Stimulated activated CD4-positive, alpha-beta T cell treated with anti-CD3 and anti-CD28 coated beads, Interleukin-4, amount 100 ng/mL, for 24 hours (primary cell): ENCODE measurements around the gene SLC5A1.
A peak's percentile ranks its signal among the peaks of the same experiment; 100 is the strongest.

Experiments
- DNase-seq: peaks from one replicate; pipeline ENCODE4 v3.0.0-alpha.2; 2020

The SLC5A1 gene

DNA sequence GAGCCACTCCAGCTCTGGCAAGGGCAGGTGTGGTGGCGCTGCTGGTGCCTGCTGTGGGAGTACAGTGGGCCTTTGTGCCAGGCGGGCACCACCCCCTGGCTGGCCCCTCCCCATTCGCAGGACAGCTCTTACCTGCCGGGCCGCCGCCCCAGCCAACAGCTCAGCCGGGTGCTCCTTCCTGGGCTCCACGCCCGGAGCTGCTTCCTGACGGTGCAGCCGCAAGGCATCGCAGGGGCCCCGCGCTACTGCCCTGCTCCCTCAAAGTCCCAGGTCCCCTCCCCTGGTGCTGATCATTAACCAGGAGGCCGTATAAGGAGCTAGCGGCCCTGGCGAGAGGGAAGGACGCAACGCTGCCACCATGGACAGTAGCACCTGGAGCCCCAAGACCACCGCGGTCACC lies at the start of gene SLC5A1:
SLC5A1 (plus strand) TSS at position 338 of the 400 bp plus-strand sequence; CDS start at position 359, 21 bp downstream.
- DNase-seq = no peak

DNA sequence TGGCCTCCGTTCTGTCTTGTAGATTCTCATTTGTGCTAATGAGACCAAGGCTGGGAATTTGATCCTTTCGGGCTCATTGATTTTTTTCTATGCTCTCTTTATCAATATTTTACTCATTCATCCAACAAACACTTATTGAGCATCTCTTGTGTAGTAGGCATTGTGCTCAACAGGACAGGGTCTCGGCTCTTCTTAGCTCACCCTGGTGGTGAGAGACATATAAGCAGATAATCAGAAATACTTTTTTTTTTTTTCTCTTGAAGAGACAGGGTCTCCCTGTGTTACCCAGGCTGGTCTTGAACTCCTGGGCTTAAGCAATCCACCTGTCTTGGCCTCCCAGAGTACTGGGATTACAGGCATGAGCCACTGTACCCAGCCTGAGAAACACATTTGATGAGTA lies 48.0 kb upstream of the SLC5A1 start:
- no peak for DNase-seq

GRCh38 chr22:31995807-31996206 lies 47.3 kb upstream of the SLC5A1 start:
- DNase-seq = no peak

- no peak for DNase-seq
Measured at GRCh38 chr22:31998784-31999385, 44.2 kb upstream of the SLC5A1 start.

DNA sequence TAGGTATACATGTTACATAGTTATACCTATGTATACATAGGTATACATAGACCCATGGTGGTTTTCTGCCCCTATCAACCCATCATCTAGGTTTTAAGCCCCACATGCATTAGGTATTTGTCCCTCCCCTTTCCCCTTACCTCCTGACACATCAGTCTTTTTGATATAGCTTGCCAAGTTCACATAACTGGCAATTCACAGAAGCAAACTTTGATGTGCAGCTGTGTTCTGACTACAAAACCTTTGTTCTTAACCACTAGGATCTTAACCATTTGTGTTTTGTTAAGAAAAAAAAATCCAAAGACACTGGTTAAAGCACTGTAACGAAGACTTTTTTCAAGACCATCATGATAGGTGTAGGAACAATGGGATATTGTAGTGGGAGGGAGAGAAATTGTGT lies 42.9 kb upstream of the SLC5A1 start:
- DNase-seq = no peak

GRCh38 chr22:32005453-32005852 lies 37.6 kb upstream of the SLC5A1 start:
- no peak for DNase-seq

DNA sequence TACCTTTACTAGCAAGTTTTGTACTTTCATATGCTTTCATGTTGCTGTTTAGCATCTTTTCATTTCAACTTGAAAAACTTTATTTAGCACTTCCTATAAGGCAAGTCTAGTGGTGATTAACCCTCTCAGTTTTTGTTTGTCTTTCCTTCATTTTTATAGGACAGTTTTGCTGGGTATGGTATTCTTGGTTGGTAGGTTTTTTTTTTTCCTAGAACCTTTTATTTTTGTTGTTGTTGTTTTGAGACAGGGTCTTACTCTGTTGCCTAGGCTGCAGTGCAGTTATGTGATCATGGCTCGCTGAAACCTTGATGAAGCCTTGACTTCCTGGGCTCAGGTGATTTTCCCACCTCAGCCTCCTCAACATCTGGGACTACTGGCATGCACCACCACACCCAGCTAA lies 29.9 kb upstream of the SLC5A1 start:
- no peak for DNase-seq

DNA sequence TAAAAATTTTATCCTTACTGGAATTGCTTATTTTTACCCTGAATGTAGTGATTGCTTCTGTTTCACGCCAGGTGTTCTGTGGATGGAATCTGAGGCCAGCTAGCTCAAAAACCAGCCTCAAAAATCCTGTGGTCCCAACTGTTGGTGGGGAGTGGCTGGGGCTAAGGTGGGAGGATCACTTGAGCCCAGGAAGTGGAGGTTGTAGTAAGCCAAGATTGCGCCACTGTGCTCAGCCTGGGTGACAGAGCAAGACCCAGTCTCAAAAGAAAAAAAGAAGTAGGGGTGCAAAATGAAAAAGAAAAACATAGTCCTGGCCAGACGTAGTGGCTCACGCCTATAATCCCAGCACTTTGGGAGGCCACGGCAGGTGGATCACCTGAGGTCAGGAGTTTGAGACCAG lies 27.0 kb upstream of the SLC5A1 start:
- DNase-seq = no peak

DNA sequence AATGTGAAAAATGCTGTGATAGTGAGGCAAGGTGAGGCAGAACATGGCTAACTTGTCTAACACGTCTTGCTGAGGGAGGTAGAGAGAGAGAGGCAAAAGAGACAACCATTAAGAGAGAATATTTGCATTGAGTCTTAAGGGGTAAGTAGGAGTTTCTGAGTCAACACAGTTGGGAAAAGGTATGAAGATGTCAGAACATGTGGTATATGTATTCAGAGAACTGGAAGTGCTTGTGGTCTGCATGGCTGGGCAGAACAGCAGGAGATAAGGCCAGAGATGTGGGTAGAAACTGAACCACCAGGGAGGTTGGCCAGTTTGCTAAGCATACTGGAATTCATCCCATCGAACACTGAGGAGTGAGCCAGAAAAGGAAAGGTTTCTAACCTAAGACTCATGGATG lies 25.0 kb upstream of the SLC5A1 start:
- no peak for DNase-seq

DNA sequence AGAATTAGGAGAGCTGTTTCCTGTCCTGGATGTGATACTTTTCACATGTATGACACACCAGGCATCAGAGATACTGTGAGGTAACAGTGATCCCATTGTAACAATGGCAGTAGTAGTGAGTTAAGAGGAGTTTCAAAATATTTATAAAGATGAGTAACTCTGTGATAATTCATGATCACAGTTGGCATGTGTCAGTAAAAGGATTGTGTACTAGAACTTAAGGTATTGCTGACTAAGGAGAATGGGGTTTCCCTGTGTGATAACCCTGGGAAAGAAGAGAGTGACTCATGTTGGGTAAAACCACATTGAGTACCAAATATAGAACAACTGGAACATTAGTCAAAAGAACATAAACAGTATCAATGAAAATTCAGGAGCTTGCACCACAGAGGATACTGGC lies 22.9 kb upstream of the SLC5A1 start:
- DNase-seq = no peak

DNA sequence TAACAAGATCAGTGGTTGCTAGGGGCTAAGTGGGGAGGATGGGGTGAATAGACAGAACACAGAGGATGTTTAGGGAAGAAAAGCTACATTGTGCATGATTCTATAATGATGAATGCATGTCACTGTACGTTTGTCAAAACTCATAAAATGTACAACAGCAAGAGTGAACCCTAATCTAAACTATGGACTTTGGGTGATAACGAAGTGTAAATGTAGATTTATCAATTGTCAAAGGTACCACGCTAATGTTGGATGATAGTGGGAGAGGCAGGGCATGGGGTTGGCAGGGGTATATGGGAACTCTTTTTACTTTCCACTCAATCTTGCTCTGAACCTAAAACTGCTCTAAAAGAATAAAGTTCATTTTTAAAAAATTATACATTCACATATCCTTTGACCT lies 21.3 kb upstream of the SLC5A1 start:
- no peak for DNase-seq

DNA sequence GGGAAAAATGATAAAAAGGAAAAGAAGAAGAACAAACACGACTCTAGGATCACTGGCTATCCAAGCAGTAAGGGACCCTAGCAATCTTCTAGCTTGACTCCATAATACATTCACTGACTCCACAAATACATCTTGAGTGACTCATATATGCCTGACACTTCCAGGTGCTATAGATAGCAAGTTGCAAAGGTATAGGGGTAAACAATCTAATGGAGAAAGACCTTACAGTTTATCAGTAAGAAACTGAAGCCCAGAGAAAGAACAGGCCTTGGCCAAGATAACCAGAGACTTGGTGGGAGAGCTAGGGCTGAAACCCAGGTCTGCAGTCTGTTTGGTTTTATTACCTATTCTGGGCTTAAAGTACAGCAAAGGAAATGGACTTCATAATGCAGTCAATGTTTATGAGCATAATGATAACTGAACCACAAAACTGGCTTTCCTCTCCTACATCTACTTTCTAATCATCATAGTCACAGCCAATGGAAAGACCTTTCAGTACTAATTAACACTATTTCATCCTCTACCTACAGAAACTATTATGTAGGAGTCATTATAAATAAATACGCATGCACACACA lies 19.7 kb upstream of the SLC5A1 start:
- no peak for DNase-seq

DNA sequence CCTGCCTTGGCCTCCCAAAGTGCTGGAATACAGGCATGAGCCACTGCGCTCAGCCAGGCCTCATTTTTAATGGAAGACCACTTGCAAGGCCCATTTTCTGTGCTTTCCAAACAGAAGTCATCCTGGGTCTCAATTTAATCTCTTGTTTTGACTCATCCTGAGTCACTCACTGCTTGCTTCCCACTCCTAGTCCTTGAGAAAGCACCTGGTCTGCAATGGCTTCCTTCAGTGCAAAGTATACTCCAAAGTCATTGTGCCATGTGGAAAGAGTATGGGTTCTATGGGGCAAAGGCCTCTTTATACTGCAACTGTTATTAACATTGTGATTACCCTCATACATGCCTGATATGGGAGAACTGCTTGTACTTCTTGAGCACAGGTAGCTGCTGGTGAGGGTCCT lies 18.3 kb upstream of the SLC5A1 start:
- DNase-seq = no peak

- no peak for DNase-seq
Measured at GRCh38 chr22:32030518-32031247, 12.4 kb upstream of the SLC5A1 start.

DNA sequence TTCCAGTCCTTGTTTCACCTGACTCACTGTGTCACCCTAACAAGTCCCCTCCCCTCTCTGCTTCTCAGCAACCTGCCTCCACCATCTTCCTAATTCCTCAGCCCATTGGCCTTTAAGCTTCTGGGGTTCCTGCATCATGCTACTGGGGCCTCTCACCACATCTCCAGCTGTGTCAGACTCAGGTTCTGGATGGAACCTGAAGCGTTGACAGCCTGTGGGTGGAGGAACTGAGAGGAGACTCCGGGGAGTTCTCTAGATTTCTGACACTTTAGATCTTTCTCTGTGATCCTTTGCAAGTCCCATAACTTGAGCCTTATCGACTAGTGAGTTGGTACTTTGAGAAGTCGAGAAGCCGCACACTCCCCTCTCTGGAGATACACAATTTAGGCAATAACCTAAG lies 11.6 kb upstream of the SLC5A1 start:
- DNase-seq = no peak

GRCh38 chr22:32034275-32034674 lies 8.8 kb upstream of the SLC5A1 start:
- DNase-seq = no peak

DNA sequence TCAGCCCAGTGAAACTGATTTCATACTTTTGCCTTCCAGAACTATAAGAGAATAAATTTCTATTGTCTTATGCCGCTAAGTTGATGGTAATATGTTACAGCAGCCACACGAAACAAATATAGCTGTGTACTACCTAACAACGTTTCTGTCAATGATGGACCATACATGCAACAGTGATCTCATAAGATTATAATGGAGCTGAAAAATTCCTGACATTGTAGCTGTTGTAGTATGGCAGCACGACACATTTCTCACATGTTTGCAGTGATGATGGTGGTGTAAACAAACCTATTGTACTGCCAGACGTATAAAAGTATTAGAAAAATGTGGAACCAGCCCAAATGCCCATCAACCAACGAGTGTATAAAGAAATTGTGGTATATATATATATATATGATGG lies 5.8 kb upstream of the SLC5A1 start:
- DNase-seq = no peak

DNA sequence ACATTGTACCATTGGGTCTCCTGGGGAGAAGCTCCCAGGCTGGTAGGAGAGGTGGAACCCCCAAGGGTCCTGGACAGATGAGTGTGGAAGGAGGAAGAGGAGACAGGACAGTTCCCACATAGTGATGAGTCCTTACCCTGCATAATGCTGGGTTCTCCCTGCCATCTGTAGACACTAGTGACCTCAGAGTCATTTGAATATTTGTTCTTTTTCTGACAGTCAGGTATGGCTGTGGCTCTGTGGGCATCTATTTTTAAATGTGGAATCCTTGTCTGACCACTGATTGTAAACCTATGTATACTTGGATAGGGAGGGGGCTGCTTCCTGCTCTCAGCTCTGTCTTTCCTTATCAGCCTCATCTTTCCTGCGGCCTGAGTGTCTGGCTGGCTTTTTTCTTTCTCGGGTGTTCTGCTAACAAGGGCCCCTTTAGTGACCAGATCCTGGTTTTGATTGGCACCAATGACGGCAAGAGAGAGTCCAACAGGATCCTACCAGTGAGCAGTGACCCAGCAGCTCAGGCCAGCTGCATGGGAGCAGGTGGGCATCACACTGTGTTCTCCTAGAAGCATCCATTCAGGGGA lies 2.6 kb upstream of the SLC5A1 start:
- no peak for DNase-seq

GRCh38 chr22:32043391-32043790 lies 330 bp downstream of the SLC5A1 start:
- no peak for DNase-seq

DNA sequence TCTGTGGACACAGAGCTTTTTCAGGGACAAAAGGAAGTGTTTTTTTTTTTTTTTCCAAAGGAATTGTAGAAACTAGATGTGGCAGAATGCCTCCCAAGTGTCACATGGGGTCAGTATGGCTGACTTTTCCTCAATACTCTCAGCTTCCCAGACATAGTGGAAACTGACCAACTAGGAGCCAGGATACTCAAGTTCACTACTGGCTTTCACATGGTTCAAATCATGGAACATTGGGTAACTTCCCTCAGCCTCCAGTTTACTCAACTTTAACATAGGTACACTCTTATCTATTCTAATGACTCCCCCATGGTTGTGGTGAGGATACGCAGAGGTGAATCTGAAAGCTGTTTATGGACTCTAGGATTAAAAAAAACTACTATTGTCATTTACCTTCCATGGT lies 1.4 kb downstream of the SLC5A1 start:
- DNase-seq = no peak

DNA sequence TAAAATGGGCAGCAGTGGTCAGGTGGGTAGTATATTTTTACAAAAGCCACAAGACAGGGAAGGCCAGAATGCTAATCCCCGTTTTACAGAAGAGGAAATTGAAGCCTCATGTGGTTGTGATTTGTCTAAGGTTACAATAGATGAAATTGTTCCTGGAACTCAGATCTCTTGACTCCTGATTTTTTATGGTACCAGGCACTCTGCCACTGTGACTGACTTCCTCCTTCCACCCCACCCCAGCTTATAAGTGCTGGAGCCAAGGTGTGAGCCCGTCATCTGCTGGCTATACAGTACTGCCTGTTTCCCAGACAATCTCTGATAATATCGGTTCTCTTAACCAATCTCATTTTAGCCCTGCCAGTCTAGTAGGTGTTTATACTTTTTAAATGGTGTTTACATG lies 1.9 kb downstream of the SLC5A1 start:
- DNase-seq = no peak

DNA sequence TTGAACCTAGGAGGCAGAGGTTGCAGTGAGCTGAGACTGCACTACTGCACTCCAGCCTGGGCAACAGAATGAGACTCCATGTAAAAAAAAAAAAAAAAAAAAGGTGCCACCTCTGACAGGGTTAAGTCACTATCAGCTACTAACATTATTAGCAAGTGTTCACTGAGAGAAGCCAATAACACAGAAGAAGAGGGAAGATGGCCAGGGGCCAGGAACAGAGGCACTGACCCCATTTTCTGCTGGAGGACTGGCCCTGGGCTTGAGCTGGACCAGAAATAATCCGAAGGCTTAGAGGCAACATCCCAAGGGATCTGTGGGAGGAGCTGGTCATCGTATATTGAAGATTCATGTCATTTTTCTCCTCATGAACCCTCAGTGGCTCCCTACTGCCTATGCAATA lies 5.0 kb downstream of the SLC5A1 start:
- DNase-seq = no peak

- DNase-seq = peak; percentile 77
Measured at GRCh38 chr22:32050678-32051515, 7.8 kb downstream of the SLC5A1 start.
